ENCODE results near the gene CPOX.

GRCh38 chr3:98532275-98532637 is 61.2 kb downstream of the CPOX start:
- TF ChIP-seq FOXM1 (IDR thresholded peaks at IDR 0.05; ENCODE audit: borderline replicate concordance) (no peak), L3MBTL2 (conservative IDR thresholded peaks at IDR 0.05) (no peak), HDGF (IDR thresholded peaks at IDR 0.05; ENCODE audit: borderline replicate concordance) (no peak), PKNOX1 (IDR thresholded peaks at IDR 0.05) (no peak), SUZ12 (IDR thresholded peaks at IDR 0.05) (no peak), ZNF384 (IDR thresholded peaks at IDR 0.05) (no peak), NFRKB (IDR thresholded peaks at IDR 0.05) (no peak)
